OCI-LY7 (cell line): Measurements from ENCODE around the gene CCDC57. TPM values are rescaled to one million over a fixed set of nuclear protein-coding genes. Genes with fewer than 3 reads are reported as not detected.

Source experiments
- BruUV-seq: library from RNA; stranded (reverse); fragments of 400-500 nt; replicated peaks from 2 replicates; lab custom pipeline; 2021; lab: Mats Ljungman, UMichigan
- CTCF ChIA-PET: fragments of 300-600 bp; sonication (Branson Sonifier 250); formaldehyde crosslinking; loops from one replicate; lab custom pipeline; 2022; ENCODE audit warnings: antibody characterized with exemption; ENCODE audit not compliant: unreplicated experiment; lab: Charles Lee
- POLR2A ChIA-PET: fragments of 300-600 bp; sonication (Branson Sonifier 250); formaldehyde crosslinking; loops from one replicate; lab custom pipeline; 2022; ENCODE audit warnings: antibody characterized with exemption; lab: Charles Lee
- DNase-seq: peaks from one replicate; pipeline ENCODE4 v3.0.0-alpha.2; 2015; ENCODE audit warnings: low spot score
- H2AFZ ChIP-seq: fragments of 200-600 bp; sonication (generic), shearing (Covaris generic); 2 replicates; pipeline ENCODE4 v1.6.1; 2014; ENCODE audit warnings: mild to moderate bottlenecking, antibody characterized with exemption, low read length, moderate library complexity
- H3K27ac ChIP-seq: fragments of 200-600 bp; sonication (generic); 2 replicates; pipeline ENCODE4 v1.5.1; 2014; ENCODE audit warnings: mixed run types, low read depth, mild to moderate bottlenecking, moderate library complexity, low read length, inconsistent platforms; ENCODE audit not compliant: poor library complexity, severe bottlenecking
- H3K36me3 ChIP-seq: fragments of 200-600 bp; sonication (generic); 2 replicates; pipeline ENCODE4 v1.6.1; 2014; ENCODE audit warnings: mild to moderate bottlenecking, antibody characterized with exemption, low read length, moderate library complexity, mixed read lengths; ENCODE audit not compliant: insufficient read depth
- H3K4me1 ChIP-seq: fragments of 200-600 bp; sonication (generic); 2 replicates; pipeline ENCODE4 v1.5.1; 2014; ENCODE audit warnings: mild to moderate bottlenecking, low read length; ENCODE audit not compliant: insufficient read depth, poor library complexity, severe bottlenecking
- H3K4me2 ChIP-seq: fragments of 200-600 bp; sonication (generic); 2 replicates; pipeline ENCODE4 v1.6.1; 2014; ENCODE audit warnings: mild to moderate bottlenecking, low read length
- H3K4me3 ChIP-seq: fragments of 200-600 bp; sonication (generic); 2 replicates; pipeline ENCODE4 v1.5.1; 2014; ENCODE audit warnings: mild to moderate bottlenecking, low read depth, low read length; ENCODE audit not compliant: poor library complexity, severe bottlenecking
- H3K79me2 ChIP-seq: fragments of 200-600 bp; sonication (generic); 2 replicates; pipeline ENCODE4 v1.6.1; 2016; ENCODE audit warnings: low read depth, mild to moderate bottlenecking, low read length, moderate library complexity, mixed read lengths; ENCODE audit not compliant: insufficient read depth
- H3K9me2 ChIP-seq: fragments of 200-600 bp; sonication (generic); 2 replicates; pipeline ENCODE4 v1.6.1; 2016; ENCODE audit warnings: mild to moderate bottlenecking, low read length, mixed read lengths; ENCODE audit not compliant: insufficient read depth
- H3K9me3 ChIP-seq: fragments of 200-600 bp; sonication (generic); 2 replicates; pipeline ENCODE4 v1.6.1; 2014; ENCODE audit warnings: mild to moderate bottlenecking, mixed run types, low read length, mixed read lengths
- H4K20me1 ChIP-seq: fragments of 200-600 bp; sonication (generic); 2 replicates; pipeline ENCODE4 v1.6.1; 2014; ENCODE audit warnings: mild to moderate bottlenecking, antibody characterized with exemption, low read length, moderate library complexity, mixed read lengths; ENCODE audit not compliant: insufficient read depth
- CTCF ChIP-seq: fragments of 200-600 bp; sonication (generic); conservative IDR thresholded peaks from 2 replicates; pipeline ENCODE4 v1.5.1; 2014; ENCODE audit warnings: mild to moderate bottlenecking, antibody characterized with exemption, low read length, moderate library complexity, mixed read lengths
- EZH2phosphoT487 ChIP-seq: fragments of 200-600 bp; sonication (generic); IDR thresholded peaks from 2 replicates; pipeline ENCODE4 v1.6.1; 2018; ENCODE audit warnings: low read depth, borderline replicate concordance, mild to moderate bottlenecking, mixed run types, antibody characterized with exemption, low read length, moderate library complexity, mixed read lengths
- intact Hi-C: fragments of 100-400 bp; cut with micrococcal nuclease; formaldehyde crosslinking; loops from one replicate; pipeline ENCODE4 v1.10.0; 2022; ENCODE audit not compliant: unreplicated experiment
- total RNA-seq, 2 experiments: library from RNA; depleted of rRNA in 1 of 2; stranded (reverse); fragments of >200 nt in 1 of 2; shearing (Covaris generic) in 1 of 2; gene quantifications; 2 replicates each; pipeline ENCODE4 v1.2.3, GENCODE V29; 2014 to 2022

The CCDC57 gene
- total RNA-seq, 2 experiments from 2014 or later: 34.5 to 58.7 TPM

- DNase-seq: no peak
- BruUV-seq: no TSS peak
- intact Hi-C loops: no loop called here
- Histone ChIP-seq H4K20me1 (no peaks in the 10 kb centered on the region), H3K79me2 (no peaks in the 10 kb centered on the region), H2AFZ (no peak overlapping the region), H3K36me3 (no peaks in the 10 kb centered on the region), H3K9me3 (no peaks in the 10 kb centered on the region), H3K4me1 (peaks cover 7% of the 10 kb centered on the region), H3K4me3 (no peak overlapping the region), H3K4me2 (no peak overlapping the region), H3K27ac (no peak overlapping the region), H3K9me2 (no peaks in the 10 kb centered on the region)
- no peak for TF ChIP-seq EZH2phosphoT487
- CTCF ChIA-PET: no interaction called here
- POLR2A ChIA-PET: no interaction called here
Measured at GRCh38 chr17:82118815-82119380, 93.7 kb downstream of the CCDC57 start.

- POLR2A ChIA-PET: no interaction called here
- intact Hi-C loops: no loop called here
Measured at GRCh38 chr17:82118168-82118814, 94.4 kb downstream of the CCDC57 start.

More at GRCh38 chr17:82118168-82118814, 94.4 kb downstream of the CCDC57 start:
- no peaks in the 10 kb centered on the region for H4K20me1 ChIP-seq
- H3K9me3 ChIP-seq: no peaks in the 10 kb centered on the region
- no peak for TF ChIP-seq CTCF
- TF ChIP-seq EZH2phosphoT487: no peak
- H3K4me3 ChIP-seq: no peak overlapping the region
- no peaks in the 10 kb centered on the region for H3K79me2 ChIP-seq
- no peak overlapping the region for H3K27ac ChIP-seq
- no peaks in the 10 kb centered on the region for H3K9me2 ChIP-seq
- no TSS peak for BruUV-seq
- no peak overlapping the region for H2AFZ ChIP-seq
- no peaks in the 10 kb centered on the region for H3K36me3 ChIP-seq
- CTCF ChIA-PET: no interaction called here
- H3K4me2 ChIP-seq: no peak overlapping the region
- H3K4me1 ChIP-seq: peaks cover 7% of the 10 kb centered on the region
- DNase-seq: no peak
